Psoas muscle (tissue), 8 donors: ENCODE results near the gene LAMB4. TPM values are rescaled to one million over a fixed set of nuclear protein-coding genes. Genes with fewer than 3 reads are reported as not detected.

Experiments
- ATAC-seq, 4 donors: fragments of 200-7000 bp; cut with Tn5 transposase; one replicate each; pipeline ENCODE4 v1.9.1; 2020; ENCODE audit warnings: moderate library complexity in 3 of 4, mild to moderate bottlenecking in 2 of 4
- DNase-seq, 2 donors: peaks; one replicate each; pipeline ENCODE4 v3.0.0-alpha.2; 2020
- H3K27ac ChIP-seq: fragments of 200-600 bp; one replicate; pipeline ENCODE4 v1.8.0; 2022
- H3K27me3 ChIP-seq, 3 donors: fragments of 200-600 bp in 1 of 3; one replicate each; pipeline versions ENCODE4 v1.6.1 to v1.8.0; 2013 to 2022; ENCODE audit warnings: low read length in 2 of 3, mild to moderate bottlenecking in 2 of 3, moderate library complexity in 1 of 3; ENCODE audit not compliant: insufficient read depth in 3 of 3
- H3K36me3 ChIP-seq, 2 donors: fragments of 200-600 bp in 1 of 2; one replicate each; pipeline versions ENCODE4 v1.6.1 to v1.8.0; 2013 to 2022; ENCODE audit warnings: low read depth in 1 of 2, mild to moderate bottlenecking in 1 of 2, moderate library complexity in 1 of 2; ENCODE audit not compliant: insufficient read depth in 1 of 2
- H3K4me1 ChIP-seq: fragments of 200-600 bp; one replicate; pipeline ENCODE4 v1.8.0; 2022
- H3K4me3 ChIP-seq: fragments of 200-600 bp; one replicate; pipeline ENCODE4 v1.8.0; 2022; ENCODE audit warnings: mild to moderate bottlenecking
- H3K9me3 ChIP-seq: fragments of 200-600 bp; one replicate; pipeline ENCODE4 v1.8.0; 2022
- whole genome bisulfite sequencing, 3 donors: extraction: QIAGEN DNeasy Blood & Tissue Kit; methylation state at CpG; one replicate each; pipeline versions ENCODE4 v1.1.6 to v1.1.7; 2013; 5-methylcytosine and 5-hydroxymethylcytosine counted together
- intact Hi-C, 2 donors: fragments of 100-400 bp; cut with DNase I; formaldehyde crosslinking; loops; one replicate each; pipeline versions ENCODE4 v1.11.0 to v1.14.2; 2022
- polyA plus RNA-seq, 3 donors: library from polyadenylated mRNA; stranded (reverse); fragments of 200-250 nt; gene quantifications; one replicate each; pipeline ENCODE4 v1.2.3, GENCODE V29; 2013
- total RNA-seq, 4 donors: library from RNA; stranded (reverse); fragmentation: NEBNext Ultra II Directional in 2 of 4; extraction: Animal tissue kit (Norgen Biotek cat#: 25700) in 2 of 4; gene quantifications; one replicate each; pipeline versions ENCODE4 v1.2.1 to v1.2.4, GENCODE V29; 2021 to 2023
- TF ChIP-seq, protein P1 (sequence below): fragments of 200-600 bp; IDR thresholded peaks from one replicate; pipeline ENCODE4 v1.8.0; 2022; ENCODE audit warnings: antibody characterized with exemption
- donor health status: healthy with polysubstance abuse.
- donor health status: DM: no; HTN: no; CAD: no; lungs with moderate emphysema.
- donor health status: Bipolar disorder and iron deficiency.
- donor health status: healthy.
- donor health status: DM: yes; HTN: yes; CAD: no.
- donor health status: DM: no; HTN: no; CAD: no.
- donor health status: DM: no; HTN: no; CAD: no.
- donor health status: DM: yes; HTN: yes; CAD: no.

The LAMB4 gene
- total and polyA plus RNA-seq, 7 donors = 0.01 to 0.51 (median 0.27) TPM; not detected in 2

DNA sequence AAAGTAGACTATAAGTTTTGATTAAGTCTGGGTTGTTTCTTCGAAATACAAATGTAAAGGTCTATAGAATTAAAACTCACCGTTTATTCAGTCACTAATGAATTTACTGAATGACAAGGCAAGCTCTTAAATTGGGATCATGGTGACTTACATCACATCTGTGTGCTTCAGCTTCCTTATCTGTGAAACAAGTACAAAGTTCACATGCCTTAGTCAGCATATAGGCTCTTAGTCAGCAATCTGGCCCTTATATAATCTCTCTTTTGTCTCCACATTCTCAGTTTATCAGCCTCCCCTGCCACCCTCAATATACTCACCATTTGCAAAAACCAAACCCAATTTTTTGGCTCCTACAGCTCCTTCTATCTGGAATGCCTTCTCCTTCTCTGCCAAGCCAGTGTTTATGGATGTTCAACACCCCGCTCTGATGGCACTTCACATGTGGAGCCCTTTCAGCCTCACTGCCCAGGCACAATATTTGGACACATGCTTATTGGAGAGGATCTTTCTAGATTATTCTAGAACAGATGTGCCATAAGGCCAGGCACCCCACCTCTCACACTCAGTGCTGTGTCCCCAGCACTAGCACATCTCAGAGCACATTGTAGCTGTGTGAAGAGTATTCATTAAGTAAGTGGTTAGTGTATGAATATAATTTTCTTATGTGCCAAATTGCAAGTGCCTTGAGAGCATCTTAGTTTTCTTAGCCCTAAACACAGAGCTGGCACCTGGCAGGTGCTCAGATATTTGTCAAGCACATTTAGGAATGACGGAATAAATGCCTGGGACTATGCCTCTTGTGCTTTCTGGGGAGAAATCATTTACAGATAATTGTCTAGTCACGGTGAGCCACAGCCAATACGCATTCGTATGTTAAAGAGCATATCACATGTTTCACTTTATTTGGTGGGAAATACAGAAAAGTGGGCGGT, 117.4 kb downstream of the LAMB4 start:
- WGBS, 3 donors = 76 to 84% (median 82%) methylated on average over 8 of the region's 8 CpGs
- DNase-seq (no peak), ATAC-seq (no peak)
- Histone ChIP-seq H3K4me3 (no peak overlapping the region), H3K9me3 (no peaks in the 10 kb centered on the region), H3K4me1 (no peaks in the 10 kb centered on the region), H3K27ac (no peak overlapping the region), H3K36me3 (no peaks in the 10 kb centered on the region), H3K27me3 (no peaks in the 10 kb centered on the region)
- intact Hi-C loops = no loop called here
- TF ChIP-seq, protein P1, sequence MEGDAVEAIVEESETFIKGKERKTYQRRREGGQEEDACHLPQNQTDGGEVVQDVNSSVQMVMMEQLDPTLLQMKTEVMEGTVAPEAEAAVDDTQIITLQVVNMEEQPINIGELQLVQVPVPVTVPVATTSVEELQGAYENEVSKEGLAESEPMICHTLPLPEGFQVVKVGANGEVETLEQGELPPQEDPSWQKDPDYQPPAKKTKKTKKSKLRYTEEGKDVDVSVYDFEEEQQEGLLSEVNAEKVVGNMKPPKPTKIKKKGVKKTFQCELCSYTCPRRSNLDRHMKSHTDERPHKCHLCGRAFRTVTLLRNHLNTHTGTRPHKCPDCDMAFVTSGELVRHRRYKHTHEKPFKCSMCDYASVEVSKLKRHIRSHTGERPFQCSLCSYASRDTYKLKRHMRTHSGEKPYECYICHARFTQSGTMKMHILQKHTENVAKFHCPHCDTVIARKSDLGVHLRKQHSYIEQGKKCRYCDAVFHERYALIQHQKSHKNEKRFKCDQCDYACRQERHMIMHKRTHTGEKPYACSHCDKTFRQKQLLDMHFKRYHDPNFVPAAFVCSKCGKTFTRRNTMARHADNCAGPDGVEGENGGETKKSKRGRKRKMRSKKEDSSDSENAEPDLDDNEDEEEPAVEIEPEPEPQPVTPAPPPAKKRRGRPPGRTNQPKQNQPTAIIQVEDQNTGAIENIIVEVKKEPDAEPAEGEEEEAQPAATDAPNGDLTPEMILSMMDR = no peak

DNA sequence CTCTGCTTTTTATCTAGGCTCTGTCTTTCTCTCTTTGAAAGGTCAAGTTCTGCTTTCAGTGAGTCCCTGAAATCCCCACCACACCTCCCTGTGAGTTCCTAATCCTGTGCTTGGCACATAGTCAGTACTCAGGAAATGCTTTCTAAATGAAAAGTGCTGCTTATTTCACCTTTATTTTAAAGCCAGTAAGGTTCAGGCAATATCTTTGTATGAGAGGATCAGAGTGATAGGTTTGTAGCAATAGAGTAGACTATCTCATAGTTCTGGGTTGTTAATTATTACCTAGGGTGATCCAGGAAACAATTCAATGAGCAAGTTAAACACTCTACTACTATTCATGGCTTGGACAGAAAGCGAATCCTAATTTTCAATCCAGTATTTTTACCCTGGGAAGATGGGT, 119.8 kb downstream of the LAMB4 start:
- 83 to 94% (median 89%) methylated on average over 1 of the region's 1 CpG for WGBS, 3 donors
- H3K4me1 ChIP-seq = no peaks in the 10 kb centered on the region
- ATAC-seq = no peak
- no peak for DNase-seq
- intact Hi-C loops = no loop called here
- no peak overlapping the region for H3K4me3 ChIP-seq
- no peaks in the 10 kb centered on the region for H3K9me3 ChIP-seq
- H3K27ac ChIP-seq = no peak overlapping the region
- H3K36me3 ChIP-seq = no peaks in the 10 kb centered on the region
- H3K27me3 ChIP-seq = peaks cover 0 to 7% (median 0%) of the 10 kb centered on the region in 3 donors
- TF ChIP-seq, protein P1 = no peak

DNA sequence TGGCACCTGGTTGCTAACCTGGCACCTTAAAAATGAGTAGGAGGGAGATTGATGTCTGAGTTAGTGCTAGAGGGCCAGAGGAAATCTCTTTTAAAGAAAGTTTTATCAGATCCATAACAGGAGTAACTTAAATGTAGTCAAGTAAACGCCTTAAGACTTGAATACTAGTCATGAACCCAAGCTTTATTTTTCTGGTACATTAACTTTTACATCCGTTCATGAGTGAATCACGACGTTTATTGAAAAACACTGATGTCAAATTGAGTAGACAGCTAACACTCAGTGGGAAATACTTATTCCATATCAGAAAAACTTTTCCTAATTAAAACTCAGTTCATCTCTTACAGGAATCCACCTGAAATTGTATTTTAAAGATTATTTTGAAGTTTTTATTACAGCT, 120.3 kb downstream of the LAMB4 start:
- H3K27me3 ChIP-seq = peaks cover 0 to 12% (median 0%) of the 10 kb centered on the region in 3 donors
- intact Hi-C loops = no loop called here
- H3K9me3 ChIP-seq = no peaks in the 10 kb centered on the region
- H3K27ac ChIP-seq = no peak overlapping the region
- no peaks in the 10 kb centered on the region for H3K4me1 ChIP-seq
- ATAC-seq (no peak), DNase-seq (no peak)
- no peaks in the 10 kb centered on the region for H3K36me3 ChIP-seq
- H3K4me3 ChIP-seq = no peak overlapping the region
- WGBS, 3 donors = 90 to 93% (median 93%) methylated on average over 4 of the region's 4 CpGs
- TF ChIP-seq, protein P1 = no peak

DNA sequence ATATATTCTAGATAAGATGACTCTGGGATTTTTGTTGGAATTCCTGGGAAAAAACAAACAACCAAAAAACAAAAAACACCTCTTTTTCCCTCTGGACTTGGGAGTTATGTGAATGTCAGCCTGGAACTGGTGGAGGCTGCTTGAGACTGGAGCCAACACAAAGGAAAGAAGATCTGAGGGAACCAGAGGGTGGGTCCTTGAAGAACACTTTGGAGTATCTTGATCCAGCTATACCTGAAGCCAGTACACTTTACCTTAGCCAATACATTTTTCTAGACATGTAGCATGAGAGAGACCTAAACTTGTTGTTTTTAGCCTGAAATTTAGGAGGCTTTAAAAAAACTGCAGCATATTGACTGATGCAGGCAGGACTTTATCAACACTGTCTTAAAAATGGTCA, 121.3 kb downstream of the LAMB4 start:
- ATAC-seq = no peak
- TF ChIP-seq, protein P1 = no peak
- intact Hi-C loops = no loop called here

More for the DNA sequence above, 121.3 kb downstream of the LAMB4 start:
- Histone ChIP-seq H3K4me3 (no peak overlapping the region), H3K36me3 (no peaks in the 10 kb centered on the region), H3K27ac (no peak overlapping the region), H3K9me3 (no peaks in the 10 kb centered on the region), H3K27me3 (peaks cover 0 to 21% (median 0%) of the 10 kb centered on the region in 3 donors), H3K4me1 (no peaks in the 10 kb centered on the region)
- DNase-seq = no peak
